Measurements from ENCODE around the gene MEIS3.

The MEIS3 gene

GRCh38 chr19:47446534-47447469 is 27.5 kb upstream of the MEIS3 start (continued):
- TF ChIP-seq PRDM10 (tag by site-specific recombination; IDR thresholded peaks at IDR 0.05) (0 out of 2 replicates have a peak, but pooled peaks have one; percentile 25), OSR2 (tag by site-specific recombination; IDR thresholded peaks at IDR 0.05) (no peak), BCL11B (tag by site-specific recombination; IDR thresholded peaks at IDR 0.05; ENCODE audit: low read depth) (no peak), ZNF548 (tag by site-specific recombination; IDR thresholded peaks at IDR 0.05) (no peak), PRDM6 (tag by site-specific recombination; IDR thresholded peaks at IDR 0.05) (no peak), ZNF768 (tag by site-specific recombination; IDR thresholded peaks at IDR 0.05) (no peak), KLF8 (tag by site-specific recombination; IDR thresholded peaks at IDR 0.05) (peak; percentile 58; the same call in 1 of the 2 replicates), ZNF19 (tag by site-specific recombination; IDR thresholded peaks at IDR 0.05; ENCODE audit: low read depth) (no peak), PATZ1 (tag by site-specific recombination; IDR thresholded peaks at IDR 0.05) (peak; percentile 72), ZBTB48 (tag by site-specific recombination; IDR thresholded peaks at IDR 0.05) (no peak), HIC1 (tag by site-specific recombination; IDR thresholded peaks at IDR 0.05) (no peak), ZNF488 (tag by site-specific recombination; IDR thresholded peaks at IDR 0.05) (no peak), GLIS1 (tag by site-specific recombination; IDR thresholded peaks at IDR 0.05) (peak; percentile 49; the same call in 1 of the 2 replicates), SP7 (tag by site-specific recombination; IDR thresholded peaks at IDR 0.05) (no peak), KLF1 (tag by site-specific recombination; IDR thresholded peaks at IDR 0.05) (peak; percentile 75; the same call in 1 of the 2 replicates), MEIS1 (CRISPR knock-in tag; IDR thresholded peaks at IDR 0.05; ENCODE audit: borderline replicate concordance) (no peak), ZNF544 (tag by site-specific recombination; IDR thresholded peaks at IDR 0.05) (no peak), ZBTB11 (tag by site-specific recombination; conservative IDR thresholded peaks at IDR 0.05; ENCODE audit: low read depth) (no peak), ZNF837 (tag by site-specific recombination; IDR thresholded peaks at IDR 0.05) (no peak), EGR2 (tag by site-specific recombination; IDR thresholded peaks at IDR 0.05; ENCODE audit: low read depth) (no peak)

All from HEK293 (cell line).